Measurements from ENCODE around the gene KCNMA1.

The KCNMA1 gene

GRCh38 chr10:76916536-76916935, 721.1 kb downstream of the KCNMA1 start:
- Histone ChIP-seq H3K36me3 (ENCODE audit: control insufficient read depth, insufficient read depth, low read length) (no peaks in the 10 kb centered on the region), H3K27me3 (ENCODE audit: control insufficient read depth, insufficient read depth, low read length) (no peaks in the 10 kb centered on the region), H3K4me3 (ENCODE audit: low read depth, low read length) (no peak overlapping the region), H3K4me1 (ENCODE audit: control insufficient read depth, insufficient read depth, low read length) (no peaks in the 10 kb centered on the region), H3K9ac (ENCODE audit: low read depth, low read length) (no peak overlapping the region), H3K9me3 (ENCODE audit: control insufficient read depth, insufficient read depth, low read length) (no peaks in the 10 kb centered on the region)

GRCh38 chr10:76915316-76915715, 722.3 kb downstream of the KCNMA1 start:
- H3K36me3 ChIP-seq (ENCODE audit: control insufficient read depth, insufficient read depth, low read length) = no peaks in the 10 kb centered on the region
- no peaks in the 10 kb centered on the region for H3K27me3 ChIP-seq (ENCODE audit: control insufficient read depth, insufficient read depth, low read length)
- no peak overlapping the region for H3K4me3 ChIP-seq (ENCODE audit: low read depth, low read length)
- H3K9ac ChIP-seq (ENCODE audit: low read depth, low read length) = no peak overlapping the region
- H3K4me1 ChIP-seq (ENCODE audit: control insufficient read depth, insufficient read depth, low read length) = no peaks in the 10 kb centered on the region
- no peaks in the 10 kb centered on the region for H3K9me3 ChIP-seq (ENCODE audit: control insufficient read depth, insufficient read depth, low read length)

- Histone ChIP-seq H3K9ac (ENCODE audit: low read depth, low read length) (no peak overlapping the region), H3K4me1 (ENCODE audit: control insufficient read depth, insufficient read depth, low read length) (no peaks in the 10 kb centered on the region), H3K9me3 (ENCODE audit: control insufficient read depth, insufficient read depth, low read length) (no peaks in the 10 kb centered on the region), H3K27me3 (ENCODE audit: control insufficient read depth, insufficient read depth, low read length) (no peaks in the 10 kb centered on the region), H3K36me3 (ENCODE audit: control insufficient read depth, insufficient read depth, low read length) (no peaks in the 10 kb centered on the region), H3K4me3 (ENCODE audit: low read depth, low read length) (no peak overlapping the region)
Measured at GRCh38 chr10:76911184-76911583, 726.4 kb downstream of the KCNMA1 start.

- Histone ChIP-seq H3K9ac (ENCODE audit: low read depth, low read length) (no peak overlapping the region), H3K4me3 (ENCODE audit: low read depth, low read length) (no peak overlapping the region), H3K36me3 (ENCODE audit: control insufficient read depth, insufficient read depth, low read length) (no peaks in the 10 kb centered on the region), H3K27me3 (ENCODE audit: control insufficient read depth, insufficient read depth, low read length) (no peaks in the 10 kb centered on the region), H3K9me3 (ENCODE audit: control insufficient read depth, insufficient read depth, low read length) (no peaks in the 10 kb centered on the region), H3K4me1 (ENCODE audit: control insufficient read depth, insufficient read depth, low read length) (no peaks in the 10 kb centered on the region)
Measured at GRCh38 chr10:76910184-76910962, 727.2 kb downstream of the KCNMA1 start.

GRCh38 chr10:76906256-76906655, 731.4 kb downstream of the KCNMA1 start:
- Histone ChIP-seq H3K36me3 (ENCODE audit: control insufficient read depth, insufficient read depth, low read length) (no peaks in the 10 kb centered on the region), H3K4me3 (ENCODE audit: low read depth, low read length) (no peak overlapping the region), H3K27me3 (ENCODE audit: control insufficient read depth, insufficient read depth, low read length) (no peaks in the 10 kb centered on the region), H3K9ac (ENCODE audit: low read depth, low read length) (no peak overlapping the region), H3K4me1 (ENCODE audit: control insufficient read depth, insufficient read depth, low read length) (no peaks in the 10 kb centered on the region), H3K9me3 (ENCODE audit: control insufficient read depth, insufficient read depth, low read length) (no peaks in the 10 kb centered on the region)

- Histone ChIP-seq H3K4me3 (ENCODE audit: low read depth, low read length) (no peak overlapping the region), H3K4me1 (ENCODE audit: control insufficient read depth, insufficient read depth, low read length) (no peaks in the 10 kb centered on the region), H3K27me3 (ENCODE audit: control insufficient read depth, insufficient read depth, low read length) (no peaks in the 10 kb centered on the region), H3K9ac (ENCODE audit: low read depth, low read length) (no peak overlapping the region), H3K9me3 (ENCODE audit: control insufficient read depth, insufficient read depth, low read length) (no peaks in the 10 kb centered on the region), H3K36me3 (ENCODE audit: control insufficient read depth, insufficient read depth, low read length) (no peaks in the 10 kb centered on the region)
Measured at GRCh38 chr10:76905251-76905650, 732.4 kb downstream of the KCNMA1 start.

- Histone ChIP-seq H3K36me3 (ENCODE audit: control insufficient read depth, insufficient read depth, low read length) (no peaks in the 10 kb centered on the region), H3K9me3 (ENCODE audit: control insufficient read depth, insufficient read depth, low read length) (no peaks in the 10 kb centered on the region), H3K4me1 (ENCODE audit: control insufficient read depth, insufficient read depth, low read length) (no peaks in the 10 kb centered on the region), H3K9ac (ENCODE audit: low read depth, low read length) (no peak overlapping the region), H3K4me3 (ENCODE audit: low read depth, low read length) (no peak overlapping the region), H3K27me3 (ENCODE audit: control insufficient read depth, insufficient read depth, low read length) (no peaks in the 10 kb centered on the region)
Measured at GRCh38 chr10:76903387-76903945, 734.1 kb downstream of the KCNMA1 start.

- Histone ChIP-seq H3K9me3 (ENCODE audit: control insufficient read depth, insufficient read depth, low read length) (no peaks in the 10 kb centered on the region), H3K27me3 (ENCODE audit: control insufficient read depth, insufficient read depth, low read length) (no peaks in the 10 kb centered on the region), H3K36me3 (ENCODE audit: control insufficient read depth, insufficient read depth, low read length) (no peaks in the 10 kb centered on the region), H3K4me3 (ENCODE audit: low read depth, low read length) (no peak overlapping the region), H3K4me1 (ENCODE audit: control insufficient read depth, insufficient read depth, low read length) (no peaks in the 10 kb centered on the region), H3K9ac (ENCODE audit: low read depth, low read length) (no peak overlapping the region)
Measured at GRCh38 chr10:76902949-76903348, 734.7 kb downstream of the KCNMA1 start.

- Histone ChIP-seq H3K9me3 (ENCODE audit: control insufficient read depth, insufficient read depth, low read length) (no peaks in the 10 kb centered on the region), H3K27me3 (ENCODE audit: control insufficient read depth, insufficient read depth, low read length) (no peaks in the 10 kb centered on the region), H3K9ac (ENCODE audit: low read depth, low read length) (no peak overlapping the region), H3K4me1 (ENCODE audit: control insufficient read depth, insufficient read depth, low read length) (no peaks in the 10 kb centered on the region), H3K36me3 (ENCODE audit: control insufficient read depth, insufficient read depth, low read length) (no peaks in the 10 kb centered on the region), H3K4me3 (ENCODE audit: low read depth, low read length) (no peak overlapping the region)
Measured at GRCh38 chr10:76901701-76902100, 735.9 kb downstream of the KCNMA1 start.

- Histone ChIP-seq H3K9ac (ENCODE audit: low read depth, low read length) (no peak overlapping the region), H3K36me3 (ENCODE audit: control insufficient read depth, insufficient read depth, low read length) (no peaks in the 10 kb centered on the region), H3K4me3 (ENCODE audit: low read depth, low read length) (no peak overlapping the region), H3K4me1 (ENCODE audit: control insufficient read depth, insufficient read depth, low read length) (no peaks in the 10 kb centered on the region), H3K27me3 (ENCODE audit: control insufficient read depth, insufficient read depth, low read length) (no peaks in the 10 kb centered on the region), H3K9me3 (ENCODE audit: control insufficient read depth, insufficient read depth, low read length) (no peaks in the 10 kb centered on the region)
Measured at GRCh38 chr10:76899490-76899889, 738.1 kb downstream of the KCNMA1 start.

- Histone ChIP-seq H3K9me3 (ENCODE audit: control insufficient read depth, insufficient read depth, low read length) (no peaks in the 10 kb centered on the region), H3K4me1 (ENCODE audit: control insufficient read depth, insufficient read depth, low read length) (no peaks in the 10 kb centered on the region), H3K27me3 (ENCODE audit: control insufficient read depth, insufficient read depth, low read length) (no peaks in the 10 kb centered on the region), H3K36me3 (ENCODE audit: control insufficient read depth, insufficient read depth, low read length) (no peaks in the 10 kb centered on the region), H3K4me3 (ENCODE audit: low read depth, low read length) (no peak overlapping the region), H3K9ac (ENCODE audit: low read depth, low read length) (no peak overlapping the region)
Measured at GRCh38 chr10:76892766-76893479, 744.7 kb downstream of the KCNMA1 start.
